Measurements from ENCODE around the gene OR2AG1. TPM values are rescaled to one million over a fixed set of nuclear protein-coding genes. Genes with fewer than 3 reads are reported as not detected.

Gene OR2AG1
- total and polyA plus RNA-seq, 2 experiments from 2014 or later = 0.16 TPM; not detected in 1

DNA sequence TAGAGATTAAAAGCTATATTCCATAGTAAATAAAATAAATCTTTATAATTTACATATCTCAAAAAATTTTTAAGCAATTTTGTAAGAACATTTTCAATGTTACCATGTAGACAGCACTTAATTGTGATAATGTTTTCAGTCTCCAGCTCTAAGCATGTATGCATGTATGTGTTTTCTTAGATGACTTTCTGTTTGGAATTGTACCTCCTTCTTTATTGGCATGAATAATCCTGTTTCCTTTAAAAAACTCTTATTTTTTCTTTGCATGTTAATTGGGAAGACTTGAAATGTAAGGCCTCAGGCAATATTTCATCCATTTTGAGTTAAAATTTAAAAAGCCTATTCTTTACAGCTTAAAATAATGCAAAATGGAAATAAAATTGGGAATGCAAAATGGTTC lies 2.0 kb upstream of the OR2AG1 start (continued):
- TF ChIP-seq EZH2 (IDR thresholded peaks at IDR 0.05; ENCODE audit: low read depth, unreplicated experiment) (no peak), ZNF114 (CRISPR knock-in tag; IDR thresholded peaks at IDR 0.05) (no peak), EZH2phosphoT487 (IDR thresholded peaks at IDR 0.05; ENCODE audit: unreplicated experiment) (no peak)

DNA sequence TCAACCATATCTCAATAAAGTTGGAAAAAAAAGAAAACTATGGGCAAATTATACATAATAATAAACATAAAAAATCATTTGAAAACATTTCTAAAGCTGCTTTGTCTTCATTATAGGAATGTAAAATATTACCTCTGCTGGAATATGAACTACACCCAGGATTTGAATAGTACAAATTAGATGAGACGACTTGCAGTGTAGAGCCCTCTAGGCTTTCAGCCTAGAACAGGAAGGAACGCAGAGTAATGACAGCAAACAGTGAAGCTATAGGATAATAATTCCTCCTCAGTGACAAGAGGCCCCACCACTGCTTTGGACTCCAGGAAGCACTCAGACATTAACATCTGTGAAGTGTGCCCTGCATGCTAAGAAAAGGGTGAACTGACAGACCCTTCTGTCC lies 7.7 kb downstream of the OR2AG1 start:
- H3K4me2 ChIP-seq = no peak overlapping the region
- H3K27me3 ChIP-seq (ENCODE audit: insufficient read depth) = no peaks in the 10 kb centered on the region
- no peaks in the 10 kb centered on the region for H3K4me1 ChIP-seq (ENCODE audit: insufficient read depth)
- H3K4me3 Mint-ChIP-seq = no peak overlapping the region
- no peak for TF ChIP-seq ZNF114 (CRISPR knock-in tag; IDR thresholded peaks at IDR 0.05)
- H3K27ac Mint-ChIP-seq = no peak overlapping the region
- H3K36me3 Mint-ChIP-seq (ENCODE audit: low read depth) = no peaks in the 10 kb centered on the region
- no peak for DNase-seq (ENCODE audit: low spot score)
- H3K4me3 ChIP-seq = no peak overlapping the region
- H3K9me3 Mint-ChIP-seq = no peaks in the 10 kb centered on the region
- H2AFZ ChIP-seq = no peak overlapping the region
- no peaks in the 10 kb centered on the region for H3K79me2 ChIP-seq (replicated peaks; ENCODE audit: insufficient read depth)
- H3K4me1 Mint-ChIP-seq = no peaks in the 10 kb centered on the region
- H3K9me2 ChIP-seq (ENCODE audit: insufficient read depth) = no peaks in the 10 kb centered on the region; the same call in 1 of the 2 replicates
- ATAC-seq = no peak
- no peaks in the 10 kb centered on the region for H3K36me3 ChIP-seq (ENCODE audit: insufficient read depth)
- no peaks in the 10 kb centered on the region for H3K27me3 Mint-ChIP-seq (ENCODE audit: insufficient read depth, low read depth, poor library complexity)
- no peaks in the 10 kb centered on the region for H4K20me1 ChIP-seq (replicated peaks; ENCODE audit: insufficient read depth)
- no peaks in the 10 kb centered on the region for H3F3A ChIP-seq (replicated peaks; ENCODE audit: low read depth)
- no peak overlapping the region for H3K27ac ChIP-seq (ENCODE audit: low read depth)

DNA sequence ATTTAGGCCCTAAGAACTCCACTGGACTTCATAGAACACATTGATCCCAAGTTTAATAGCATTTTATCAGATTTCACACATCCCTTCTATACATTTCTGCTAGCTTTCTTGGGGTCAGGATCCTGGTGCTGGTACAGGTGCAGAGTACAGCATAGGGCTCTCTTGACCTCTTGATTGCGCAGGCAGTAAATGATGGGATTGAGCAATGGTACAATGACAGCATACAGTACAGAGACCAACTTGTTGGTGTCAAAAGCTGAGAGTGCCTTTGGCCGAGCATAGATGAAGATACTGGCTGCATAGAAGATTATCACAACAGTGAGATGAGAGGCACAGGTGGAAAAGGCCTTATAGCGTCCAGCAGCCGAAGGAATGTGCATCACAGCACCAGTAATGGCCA lies 11.8 kb downstream of the OR2AG1 start:
- Histone ChIP-seq H3K4me3 (no peak overlapping the region), H3K9me2 (ENCODE audit: insufficient read depth) (no peaks in the 10 kb centered on the region)
- no peak for ATAC-seq
- TF ChIP-seq, protein P1, sequence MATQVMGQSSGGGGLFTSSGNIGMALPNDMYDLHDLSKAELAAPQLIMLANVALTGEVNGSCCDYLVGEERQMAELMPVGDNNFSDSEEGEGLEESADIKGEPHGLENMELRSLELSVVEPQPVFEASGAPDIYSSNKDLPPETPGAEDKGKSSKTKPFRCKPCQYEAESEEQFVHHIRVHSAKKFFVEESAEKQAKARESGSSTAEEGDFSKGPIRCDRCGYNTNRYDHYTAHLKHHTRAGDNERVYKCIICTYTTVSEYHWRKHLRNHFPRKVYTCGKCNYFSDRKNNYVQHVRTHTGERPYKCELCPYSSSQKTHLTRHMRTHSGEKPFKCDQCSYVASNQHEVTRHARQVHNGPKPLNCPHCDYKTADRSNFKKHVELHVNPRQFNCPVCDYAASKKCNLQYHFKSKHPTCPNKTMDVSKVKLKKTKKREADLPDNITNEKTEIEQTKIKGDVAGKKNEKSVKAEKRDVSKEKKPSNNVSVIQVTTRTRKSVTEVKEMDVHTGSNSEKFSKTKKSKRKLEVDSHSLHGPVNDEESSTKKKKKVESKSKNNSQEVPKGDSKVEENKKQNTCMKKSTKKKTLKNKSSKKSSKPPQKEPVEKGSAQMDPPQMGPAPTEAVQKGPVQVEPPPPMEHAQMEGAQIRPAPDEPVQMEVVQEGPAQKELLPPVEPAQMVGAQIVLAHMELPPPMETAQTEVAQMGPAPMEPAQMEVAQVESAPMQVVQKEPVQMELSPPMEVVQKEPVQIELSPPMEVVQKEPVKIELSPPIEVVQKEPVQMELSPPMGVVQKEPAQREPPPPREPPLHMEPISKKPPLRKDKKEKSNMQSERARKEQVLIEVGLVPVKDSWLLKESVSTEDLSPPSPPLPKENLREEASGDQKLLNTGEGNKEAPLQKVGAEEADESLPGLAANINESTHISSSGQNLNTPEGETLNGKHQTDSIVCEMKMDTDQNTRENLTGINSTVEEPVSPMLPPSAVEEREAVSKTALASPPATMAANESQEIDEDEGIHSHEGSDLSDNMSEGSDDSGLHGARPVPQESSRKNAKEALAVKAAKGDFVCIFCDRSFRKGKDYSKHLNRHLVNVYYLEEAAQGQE (IDR thresholded peaks at IDR 0.05; ENCODE audit: unreplicated experiment) = no peak
- TF ChIP-seq ZNF114 (CRISPR knock-in tag; IDR thresholded peaks at IDR 0.05) (no peak), POLR2AphosphoS5 (IDR thresholded peaks at IDR 0.05; ENCODE audit: low read depth) (no peak), ZNF331 (CRISPR knock-in tag; IDR thresholded peaks at IDR 0.05; ENCODE audit: low read depth) (no peak), JUNB (IDR thresholded peaks at IDR 0.05; ENCODE audit: unreplicated experiment) (no peak), NANOG (IDR thresholded peaks at IDR 0.05; ENCODE audit: borderline replicate concordance) (no peak), STAT1 (IDR thresholded peaks at IDR 0.05; ENCODE audit: unreplicated experiment) (no peak), EZH2phosphoT487 (IDR thresholded peaks at IDR 0.05; ENCODE audit: unreplicated experiment) (no peak), EZH2 (IDR thresholded peaks at IDR 0.05; ENCODE audit: low read depth, unreplicated experiment) (no peak)
- TF ChIP-seq, protein P2, sequence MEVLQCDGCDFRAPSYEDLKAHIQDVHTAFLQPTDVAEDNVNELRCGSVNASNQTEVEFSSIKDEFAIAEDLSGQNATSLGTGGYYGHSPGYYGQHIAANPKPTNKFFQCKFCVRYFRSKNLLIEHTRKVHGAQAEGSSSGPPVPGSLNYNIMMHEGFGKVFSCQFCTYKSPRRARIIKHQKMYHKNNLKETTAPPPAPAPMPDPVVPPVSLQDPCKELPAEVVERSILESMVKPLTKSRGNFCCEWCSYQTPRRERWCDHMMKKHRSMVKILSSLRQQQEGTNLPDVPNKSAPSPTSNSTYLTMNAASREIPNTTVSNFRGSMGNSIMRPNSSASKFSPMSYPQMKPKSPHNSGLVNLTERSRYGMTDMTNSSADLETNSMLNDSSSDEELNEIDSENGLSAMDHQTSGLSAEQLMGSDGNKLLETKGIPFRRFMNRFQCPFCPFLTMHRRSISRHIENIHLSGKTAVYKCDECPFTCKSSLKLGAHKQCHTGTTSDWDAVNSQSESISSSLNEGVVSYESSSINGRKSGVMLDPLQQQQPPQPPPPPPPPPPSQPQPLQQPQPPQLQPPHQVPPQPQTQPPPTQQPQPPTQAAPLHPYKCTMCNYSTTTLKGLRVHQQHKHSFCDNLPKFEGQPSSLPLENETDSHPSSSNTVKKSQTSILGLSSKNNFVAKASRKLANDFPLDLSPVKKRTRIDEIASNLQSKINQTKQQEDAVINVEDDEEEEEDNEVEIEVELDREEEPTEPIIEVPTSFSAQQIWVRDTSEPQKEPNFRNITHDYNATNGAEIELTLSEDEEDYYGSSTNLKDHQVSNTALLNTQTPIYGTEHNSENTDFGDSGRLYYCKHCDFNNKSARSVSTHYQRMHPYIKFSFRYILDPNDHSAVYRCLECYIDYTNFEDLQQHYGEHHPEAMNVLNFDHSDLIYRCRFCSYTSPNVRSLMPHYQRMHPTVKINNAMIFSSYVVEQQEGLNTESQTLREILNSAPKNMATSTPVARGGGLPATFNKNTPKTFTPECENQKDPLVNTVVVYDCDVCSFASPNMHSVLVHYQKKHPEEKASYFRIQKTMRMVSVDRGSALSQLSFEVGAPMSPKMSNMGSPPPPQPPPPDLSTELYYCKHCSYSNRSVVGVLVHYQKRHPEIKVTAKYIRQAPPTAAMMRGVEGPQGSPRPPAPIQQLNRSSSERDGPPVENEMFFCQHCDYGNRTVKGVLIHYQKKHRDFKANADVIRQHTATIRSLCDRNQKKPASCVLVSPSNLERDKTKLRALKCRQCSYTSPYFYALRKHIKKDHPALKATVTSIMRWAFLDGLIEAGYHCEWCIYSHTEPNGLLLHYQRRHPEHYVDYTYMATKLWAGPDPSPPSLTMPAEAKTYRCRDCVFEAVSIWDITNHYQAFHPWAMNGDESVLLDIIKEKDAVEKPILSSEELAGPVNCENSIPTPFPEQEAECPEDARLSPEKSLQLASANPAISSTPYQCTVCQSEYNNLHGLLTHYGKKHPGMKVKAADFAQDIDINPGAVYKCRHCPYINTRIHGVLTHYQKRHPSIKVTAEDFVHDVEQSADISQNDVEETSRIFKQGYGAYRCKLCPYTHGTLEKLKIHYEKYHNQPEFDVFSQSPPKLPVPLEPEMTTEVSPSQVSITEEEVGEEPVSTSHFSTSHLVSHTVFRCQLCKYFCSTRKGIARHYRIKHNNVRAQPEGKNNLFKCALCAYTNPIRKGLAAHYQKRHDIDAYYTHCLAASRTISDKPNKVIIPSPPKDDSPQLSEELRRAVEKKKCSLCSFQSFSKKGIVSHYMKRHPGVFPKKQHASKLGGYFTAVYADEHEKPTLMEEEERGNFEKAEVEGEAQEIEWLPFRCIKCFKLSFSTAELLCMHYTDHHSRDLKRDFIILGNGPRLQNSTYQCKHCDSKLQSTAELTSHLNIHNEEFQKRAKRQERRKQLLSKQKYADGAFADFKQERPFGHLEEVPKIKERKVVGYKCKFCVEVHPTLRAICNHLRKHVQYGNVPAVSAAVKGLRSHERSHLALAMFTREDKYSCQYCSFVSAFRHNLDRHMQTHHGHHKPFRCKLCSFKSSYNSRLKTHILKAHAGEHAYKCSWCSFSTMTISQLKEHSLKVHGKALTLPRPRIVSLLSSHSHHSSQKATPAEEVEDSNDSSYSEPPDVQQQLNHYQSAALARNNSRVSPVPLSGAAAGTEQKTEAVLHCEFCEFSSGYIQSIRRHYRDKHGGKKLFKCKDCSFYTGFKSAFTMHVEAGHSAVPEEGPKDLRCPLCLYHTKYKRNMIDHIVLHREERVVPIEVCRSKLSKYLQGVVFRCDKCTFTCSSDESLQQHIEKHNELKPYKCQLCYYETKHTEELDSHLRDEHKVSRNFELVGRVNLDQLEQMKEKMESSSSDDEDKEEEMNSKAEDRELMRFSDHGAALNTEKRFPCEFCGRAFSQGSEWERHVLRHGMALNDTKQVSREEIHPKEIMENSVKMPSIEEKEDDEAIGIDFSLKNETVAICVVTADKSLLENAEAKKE (CRISPR knock-in tag; IDR thresholded peaks at IDR 0.05) = no peak

More for the DNA sequence above, 11.8 kb downstream of the OR2AG1 start:
- Mint-ChIP-seq H3K4me1 (no peaks in the 10 kb centered on the region), H3K4me3 (no peak overlapping the region), H3K36me3 (ENCODE audit: low read depth) (no peaks in the 10 kb centered on the region; the same call in 2 of the 3 replicates), H3K9me3 (peaks cover 4% of the 10 kb centered on the region; the same call in 2 of the 3 replicates), H3K27ac (no peak overlapping the region), H3K27me3 (ENCODE audit: insufficient read depth, low read depth, poor library complexity) (no peaks in the 10 kb centered on the region)
- DNase-seq (ENCODE audit: low spot score) = no peak
- Histone ChIP-seq H3K79me2 (replicated peaks; ENCODE audit: insufficient read depth) (no peaks in the 10 kb centered on the region), H3K36me3 (ENCODE audit: insufficient read depth) (no peaks in the 10 kb centered on the region), H3K27ac (ENCODE audit: low read depth) (no peak overlapping the region), H3F3A (replicated peaks; ENCODE audit: low read depth) (no peaks in the 10 kb centered on the region), H4K20me1 (replicated peaks; ENCODE audit: insufficient read depth) (no peaks in the 10 kb centered on the region), H3K27me3 (ENCODE audit: insufficient read depth) (no peaks in the 10 kb centered on the region), H3K4me2 (no peak overlapping the region), H2AFZ (no peak overlapping the region), H3K4me1 (ENCODE audit: insufficient read depth) (no peaks in the 10 kb centered on the region)

Data from GM23338 (cell line).